ENCODE measurements around the gene RALGPS2.

RALGPS2 gene

GRCh38 chr1:178870221-178870620 lies 145.2 kb downstream of the RALGPS2 start:
- in situ Hi-C loops (cut with HindIII; ENCODE audit: low pct_ligation_motif_present, low sequenced_read_pairs), result no loop called here
- Histone ChIP-seq H3K27me3 (replicated peaks) (no peaks in the 10 kb centered on the region), H3K4me3 (ENCODE audit: low read depth, low read length) (no peak overlapping the region), H3K36me3 (replicated peaks) (no peaks in the 10 kb centered on the region), H3K27ac (no peak overlapping the region)
- TF ChIP-seq, protein P1, sequence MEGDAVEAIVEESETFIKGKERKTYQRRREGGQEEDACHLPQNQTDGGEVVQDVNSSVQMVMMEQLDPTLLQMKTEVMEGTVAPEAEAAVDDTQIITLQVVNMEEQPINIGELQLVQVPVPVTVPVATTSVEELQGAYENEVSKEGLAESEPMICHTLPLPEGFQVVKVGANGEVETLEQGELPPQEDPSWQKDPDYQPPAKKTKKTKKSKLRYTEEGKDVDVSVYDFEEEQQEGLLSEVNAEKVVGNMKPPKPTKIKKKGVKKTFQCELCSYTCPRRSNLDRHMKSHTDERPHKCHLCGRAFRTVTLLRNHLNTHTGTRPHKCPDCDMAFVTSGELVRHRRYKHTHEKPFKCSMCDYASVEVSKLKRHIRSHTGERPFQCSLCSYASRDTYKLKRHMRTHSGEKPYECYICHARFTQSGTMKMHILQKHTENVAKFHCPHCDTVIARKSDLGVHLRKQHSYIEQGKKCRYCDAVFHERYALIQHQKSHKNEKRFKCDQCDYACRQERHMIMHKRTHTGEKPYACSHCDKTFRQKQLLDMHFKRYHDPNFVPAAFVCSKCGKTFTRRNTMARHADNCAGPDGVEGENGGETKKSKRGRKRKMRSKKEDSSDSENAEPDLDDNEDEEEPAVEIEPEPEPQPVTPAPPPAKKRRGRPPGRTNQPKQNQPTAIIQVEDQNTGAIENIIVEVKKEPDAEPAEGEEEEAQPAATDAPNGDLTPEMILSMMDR (IDR thresholded peaks at IDR 0.05; ENCODE audit: low read depth, low read length, missing control alignments), result no peak
- no peak for DNase-seq

GRCh38 chr1:178870944-178871343 lies 145.9 kb downstream of the RALGPS2 start, which contains the start of gene ANGPTL1:
Gene ANGPTL1 (minus strand): TSS chr1:178871077. CDS start chr1:178865776, 5,301 bp downstream.
- H3K4me3 ChIP-seq (ENCODE audit: low read depth, low read length), result no peak within 1 kb of the TSS
- TF ChIP-seq, protein P1 (IDR thresholded peaks at IDR 0.05; ENCODE audit: low read depth, low read length, missing control alignments), result no peak
- no peak within 1 kb of the TSS for H3K27ac ChIP-seq
- H3K36me3 ChIP-seq (replicated peaks), result no peaks in the 10 kb centered on the region
- H3K27me3 ChIP-seq (replicated peaks), result no peaks in the 10 kb centered on the region
- DNase-seq, result peak; percentile 13
- in situ Hi-C loops (cut with HindIII; ENCODE audit: low pct_ligation_motif_present, low sequenced_read_pairs), result no loop called here

- in situ Hi-C loops (cut with HindIII; ENCODE audit: low pct_ligation_motif_present, low sequenced_read_pairs), result no loop called here
Measured at GRCh38 chr1:178871551-178872320, 146.7 kb downstream of the RALGPS2 start.

GRCh38 chr1:178874966-178875365 lies 149.9 kb downstream of the RALGPS2 start:
- no peaks in the 10 kb centered on the region for H3K27me3 ChIP-seq (replicated peaks)
- no peaks in the 10 kb centered on the region for H3K36me3 ChIP-seq (replicated peaks)
- H3K27ac ChIP-seq, result no peak overlapping the region
- no peak overlapping the region for H3K4me3 ChIP-seq (ENCODE audit: low read depth, low read length)
- TF ChIP-seq, protein P1 (IDR thresholded peaks at IDR 0.05; ENCODE audit: low read depth, low read length, missing control alignments), result no peak
- in situ Hi-C loops (cut with HindIII; ENCODE audit: low pct_ligation_motif_present, low sequenced_read_pairs), result no loop called here
- DNase-seq, result no peak

More at GRCh38 chr1:178871551-178872320, 146.7 kb downstream of the RALGPS2 start:
- TF ChIP-seq, protein P1 (IDR thresholded peaks at IDR 0.05; ENCODE audit: low read depth, low read length, missing control alignments), result no peak
- DNase-seq, result no peak
- Histone ChIP-seq H3K27me3 (replicated peaks) (no peaks in the 10 kb centered on the region), H3K4me3 (ENCODE audit: low read depth, low read length) (no peak overlapping the region), H3K27ac (no peak overlapping the region), H3K36me3 (replicated peaks) (no peaks in the 10 kb centered on the region)

DNA sequence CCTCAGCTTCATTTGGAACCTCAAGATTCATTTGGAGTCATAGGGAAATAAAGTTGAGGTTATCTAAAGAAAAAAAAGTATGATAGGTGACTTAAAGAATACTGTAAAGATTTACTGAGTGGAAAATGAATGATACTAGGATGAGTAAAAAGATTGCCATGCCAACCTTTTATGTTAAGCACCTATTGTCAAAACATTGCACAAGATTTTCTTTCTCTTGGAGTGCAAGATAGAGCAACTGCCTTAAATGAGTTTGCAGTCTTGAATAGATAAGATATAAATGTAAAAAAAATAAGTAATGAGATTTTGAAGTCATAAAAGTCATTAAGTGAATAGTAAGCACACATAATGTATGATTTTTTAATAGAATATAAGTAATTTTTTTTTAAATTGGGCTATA lies 150.9 kb downstream of the RALGPS2 start:
- no peak overlapping the region for H3K27ac ChIP-seq
- in situ Hi-C loops (cut with HindIII; ENCODE audit: low pct_ligation_motif_present, low sequenced_read_pairs), result no loop called here
- DNase-seq, result no peak
- TF ChIP-seq, protein P1 (IDR thresholded peaks at IDR 0.05; ENCODE audit: low read depth, low read length, missing control alignments), result no peak
- H3K27me3 ChIP-seq (replicated peaks), result no peaks in the 10 kb centered on the region
- H3K36me3 ChIP-seq (replicated peaks), result no peaks in the 10 kb centered on the region
- no peak overlapping the region for H3K4me3 ChIP-seq (ENCODE audit: low read depth, low read length)

Data from brain microvascular endothelial cell (primary cell).